ENCODE results near the gene C2orf66. TPM values are rescaled to one million over a fixed set of nuclear protein-coding genes. Genes with fewer than 3 reads are reported as not detected.

The C2orf66 gene
- total and polyA plus RNA-seq, 2 donors (not counting 3 experiments of a cell fraction or from before 2014, with no cell fraction given): 0.27 to 0.54 TPM

- ChIA-PET CTCF (no interaction called here), POLR2A (no interaction called here)
- Histone ChIP-seq H3K9me3 (replicated peaks; ENCODE audit: control insufficient read depth, insufficient read depth, low read length) (no peaks in the 10 kb centered on the region), H3K27ac (ENCODE audit: insufficient read depth, low read depth, low read length) (no peak overlapping the region), H3K4me3 (replicated peaks in 1 of 3; ENCODE audit: insufficient read depth in 1 of 3, low read depth in 1 of 3, low read length in 3 of 3) (no peak overlapping the region), H3K9ac (replicated peaks; ENCODE audit: extremely low read depth, insufficient read depth, low read length) (no peak overlapping the region), H4K20me1 (replicated peaks; ENCODE audit: control insufficient read depth, extremely low read depth, insufficient read depth, low read length) (no peaks in the 10 kb centered on the region), H3K79me2 (ENCODE audit: control insufficient read depth, insufficient read depth, low read length) (no peaks in the 10 kb centered on the region), H3K36me3 (ENCODE audit: control insufficient read depth in 2 of 2, extremely low read depth in 1 of 2, insufficient read depth in 2 of 2, low read length in 2 of 2) (peaks cover 5 to 10% of the 10 kb centered on the region in 2 experiments), H2AFZ (ENCODE audit: low read depth, low read length) (no peak overlapping the region), H3K4me1 (ENCODE audit: control insufficient read depth, extremely low read depth, insufficient read depth, low read length) (no peaks in the 10 kb centered on the region), H3K9me1 (replicated peaks; ENCODE audit: control insufficient read depth, extremely low read depth, insufficient read depth, low read length) (no peaks in the 10 kb centered on the region), H3K27me3 (ENCODE audit: control insufficient read depth in 2 of 2, insufficient read depth in 2 of 2, low read length in 2 of 2) (no peaks in the 10 kb centered on the region), H3K4me2 (ENCODE audit: insufficient read depth, low read length) (no peak overlapping the region)
- dilution Hi-C loops (cut with MboI; ENCODE audit: extremely low pct_ligation_motif_present, low sequenced_read_pairs) (no loop called here), intact Hi-C loops (cut with micrococcal nuclease) (no loop called here)
- FAIRE-seq: no peak
- BruUV-seq (replicated peaks): no TSS peak
- no peak for DNase-seq (ENCODE audit: low read depth, low spot score)
- TF ChIP-seq POLR2A (IDR thresholded peaks at IDR 0.05; ENCODE audit: low read depth, low read length) (no peak), MYC (IDR thresholded peaks at IDR 0.05; ENCODE audit: low read depth, low read length) (no peak), JUN (IDR thresholded peaks at IDR 0.05; ENCODE audit: borderline replicate concordance, insufficient read depth, insufficient read length, low read depth) (no peak)
Measured at GRCh38 chr2:196839574-196839973, 30.4 kb upstream of the C2orf66 start.

- intact Hi-C loops (cut with micrococcal nuclease) (no loop called here), dilution Hi-C loops (cut with MboI; ENCODE audit: extremely low pct_ligation_motif_present, low sequenced_read_pairs) (no loop called here)
- H3K4me3 ChIP-seq (replicated peaks in 1 of 3; ENCODE audit: insufficient read depth in 1 of 3, low read depth in 1 of 3, low read length in 3 of 3): no peak overlapping the region
- H3K9me3 ChIP-seq (replicated peaks; ENCODE audit: control insufficient read depth, insufficient read depth, low read length): no peaks in the 10 kb centered on the region
- FAIRE-seq (peak; percentile 62), DNase-seq (ENCODE audit: low read depth, low spot score) (peak; percentile 35)
- H3K4me1 ChIP-seq (ENCODE audit: control insufficient read depth, extremely low read depth, insufficient read depth, low read length): no peaks in the 10 kb centered on the region
- H2AFZ ChIP-seq (ENCODE audit: low read depth, low read length): no peak overlapping the region
- H3K27me3 ChIP-seq (ENCODE audit: control insufficient read depth in 2 of 2, insufficient read depth in 2 of 2, low read length in 2 of 2): no peaks in the 10 kb centered on the region
- peaks cover 5 to 10% of the 10 kb centered on the region in 2 experiments for H3K36me3 ChIP-seq (ENCODE audit: control insufficient read depth in 2 of 2, extremely low read depth in 1 of 2, insufficient read depth in 2 of 2, low read length in 2 of 2)
- TF ChIP-seq EZH2 (IDR thresholded peaks at IDR 0.05; ENCODE audit: borderline replicate concordance, low read depth, low read length, severe bottlenecking): no peak
- no peak for TF ChIP-seq JUN (IDR thresholded peaks at IDR 0.05; ENCODE audit: borderline replicate concordance, insufficient read depth, insufficient read length, low read depth)
- no peak for TF ChIP-seq MYC (IDR thresholded peaks at IDR 0.05; ENCODE audit: low read depth, low read length)
- BruUV-seq (replicated peaks): no TSS peak
- H3K9ac ChIP-seq (replicated peaks; ENCODE audit: extremely low read depth, insufficient read depth, low read length): no peak overlapping the region
- H3K9me1 ChIP-seq (replicated peaks; ENCODE audit: control insufficient read depth, extremely low read depth, insufficient read depth, low read length): no peaks in the 10 kb centered on the region
- H4K20me1 ChIP-seq (replicated peaks; ENCODE audit: control insufficient read depth, extremely low read depth, insufficient read depth, low read length): no peaks in the 10 kb centered on the region
- H3K4me2 ChIP-seq (ENCODE audit: insufficient read depth, low read length): no peak overlapping the region
- ChIA-PET POLR2A (no interaction called here), CTCF (interaction anchor here (1.0 to 1.2 kb wide), 2 partner anchors 12 to 15 kb away, joined by 3 read pairs; no protein-coding TSS in a partner anchor)
- H3K27ac ChIP-seq (ENCODE audit: insufficient read depth, low read depth, low read length): no peak overlapping the region
- no peaks in the 10 kb centered on the region for H3K79me2 ChIP-seq (ENCODE audit: control insufficient read depth, insufficient read depth, low read length)
Measured at GRCh38 chr2:196836440-196836839, 27.3 kb upstream of the C2orf66 start.

All from endothelial cell of umbilical vein (primary cell).